PC-3 (cell line): Measurements from ENCODE around the gene PGS1.

ENCODE experiments used
- CTCF ChIP-seq: fragments of 300-600 bp; sonication (generic); conservative IDR thresholded peaks from 2 replicates; pipeline ENCODE4 v1.5.1; 2017; ENCODE audit warnings: antibody characterized with exemption, low read depth, mild to moderate bottlenecking, low read length
- EZH2 ChIP-seq: fragments of 300-600 bp; sonication (generic); IDR thresholded peaks from one replicate; pipeline ENCODE4 v1.6.1; 2017; ENCODE audit warnings: antibody characterized with exemption, mild to moderate bottlenecking, low read length; ENCODE audit not compliant: unreplicated experiment

- TF ChIP-seq EZH2 (no peak), CTCF (no peak)
These were observed 3.7 kb upstream of the PGS1 start for GRCh38 chr17:78374631-78375274.
